NCI-H2171 treated with DMSO at 0.1 percent for 48 hours (cell line): Measurements from ENCODE around the gene DCUN1D2.

Experiments
- DNase-seq: peaks from one replicate; lab custom pipeline; 2025; lab: John Stamatoyannopoulos, UW

DCUN1D2 gene

GRCh38 chr13:113519556-113519955, 29.0 kb upstream of the DCUN1D2 start:
- no peak for DNase-seq

GRCh38 chr13:113518076-113518803, 27.7 kb upstream of the DCUN1D2 start:
- DNase-seq = no peak

- no peak for DNase-seq
Measured at GRCh38 chr13:113514847-113515246, 24.3 kb upstream of the DCUN1D2 start.

- DNase-seq = no peak
Measured at GRCh38 chr13:113513761-113514160, 23.2 kb upstream of the DCUN1D2 start.

- DNase-seq = no peak
Measured at GRCh38 chr13:113511361-113511760, 20.9 kb upstream of the DCUN1D2 start.

- no peak for DNase-seq
Measured at GRCh38 chr13:113510871-113511270, 20.4 kb upstream of the DCUN1D2 start.

GRCh38 chr13:113509989-113510388, 19.5 kb upstream of the DCUN1D2 start:
- DNase-seq = no peak

- DNase-seq = no peak
Measured at GRCh38 chr13:113508521-113509254, 18.2 kb upstream of the DCUN1D2 start.

- DNase-seq = no peak
Measured at GRCh38 chr13:113507505-113508345, 17.2 kb upstream of the DCUN1D2 start.

- no peak for DNase-seq
Measured at GRCh38 chr13:113506871-113507388, 16.4 kb upstream of the DCUN1D2 start.

- no peak for DNase-seq
Measured at GRCh38 chr13:113506025-113506685, 15.6 kb upstream of the DCUN1D2 start.

- DNase-seq = no peak
Measured at GRCh38 chr13:113502686-113503085, 12.2 kb upstream of the DCUN1D2 start.

GRCh38 chr13:113500530-113501265, 10.2 kb upstream of the DCUN1D2 start:
- no peak for DNase-seq

- DNase-seq = no peak
Measured at GRCh38 chr13:113499936-113500335, 9.4 kb upstream of the DCUN1D2 start.

GRCh38 chr13:113498905-113499304, 8.4 kb upstream of the DCUN1D2 start:
- DNase-seq = no peak

- DNase-seq = no peak
Measured at GRCh38 chr13:113497217-113497616, 6.7 kb upstream of the DCUN1D2 start.

- DNase-seq = no peak
Measured at GRCh38 chr13:113495494-113496210, 5.1 kb upstream of the DCUN1D2 start.

GRCh38 chr13:113493315-113493951, 2.9 kb upstream of the DCUN1D2 start:
- no peak for DNase-seq

- no peak for DNase-seq
Measured at GRCh38 chr13:113491982-113492381, 1.5 kb upstream of the DCUN1D2 start.

GRCh38 chr13:113491418-113491883, 940 bp upstream of the DCUN1D2 start:
- DNase-seq = no peak
